GM23248 (cell line): ENCODE results near the gene TSPAN1.
A peak's percentile ranks its signal among the peaks of the same experiment; 100 is the strongest.

Experiments used
- EZH2 ChIP-seq: fragments of 200-600 bp; sonication (generic); IDR thresholded peaks from 2 replicates; pipeline ENCODE4 v1.6.1; 2018; ENCODE audit warnings: antibody characterized with exemption, mild to moderate bottlenecking; ENCODE audit not compliant: insufficient read depth, poor library complexity, severe bottlenecking
- EZH2phosphoT487 ChIP-seq: fragments of 200-600 bp; sonication (generic); IDR thresholded peaks from 2 replicates; pipeline ENCODE4 v1.6.1; 2018; ENCODE audit warnings: antibody characterized with exemption, moderate library complexity, mild to moderate bottlenecking, low read depth; ENCODE audit not compliant: insufficient read depth

DNA sequence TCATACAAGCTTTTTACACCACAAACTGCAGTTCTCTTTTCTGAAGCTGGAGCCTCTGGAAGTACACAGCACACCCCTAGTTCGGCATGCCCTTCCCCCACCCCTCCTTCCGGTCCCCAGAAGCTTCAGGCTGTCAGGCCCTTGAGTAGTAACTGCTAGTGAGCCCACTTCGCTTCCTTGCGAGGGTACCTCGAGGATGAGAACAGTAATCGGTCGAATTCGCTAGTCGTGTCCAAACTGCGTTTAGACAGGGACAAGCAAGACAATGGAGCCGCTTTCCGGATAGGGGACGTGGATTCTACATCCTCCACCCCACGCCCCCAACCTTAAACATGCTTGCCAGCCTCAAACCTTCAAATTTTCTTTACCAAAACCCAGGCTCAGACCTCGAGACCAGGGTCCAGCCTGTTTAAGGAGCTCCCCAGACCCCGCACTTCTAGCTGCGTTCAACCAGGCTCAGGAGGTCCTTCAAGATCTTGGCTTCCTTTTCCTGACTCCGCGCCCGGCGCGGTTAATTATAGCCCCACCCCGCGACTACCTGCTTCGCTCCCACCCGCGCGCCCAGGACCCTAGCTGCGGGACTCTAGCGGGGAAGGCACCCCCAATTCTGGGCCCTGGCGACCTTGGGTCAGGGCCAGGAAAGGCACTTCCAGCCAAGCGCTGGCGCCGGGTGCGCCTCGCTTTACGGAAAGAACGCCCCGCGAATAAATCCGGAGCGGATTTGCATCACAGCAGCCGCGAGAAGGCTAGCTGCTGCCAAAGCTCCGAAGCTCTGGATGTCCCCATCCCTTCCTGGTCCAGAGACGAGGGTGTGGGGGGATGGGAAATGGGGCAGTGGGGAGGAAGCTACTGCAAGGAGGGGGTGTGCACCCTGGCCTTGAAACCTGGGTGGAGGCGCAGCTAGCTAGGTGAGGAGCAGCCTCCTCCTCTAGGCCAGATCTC is 8.1 kb upstream of the TSPAN1 start:
- TF ChIP-seq EZH2phosphoT487 (no peak), EZH2 (peak; percentile 55)
